CD14-positive monocyte (primary cell): ENCODE measurements around the gene FAM47E. TPM values are rescaled to one million over a fixed set of nuclear protein-coding genes. Genes with fewer than 3 reads are reported as not detected.

Experiments used
- DNase-seq, 3 donors: peaks; one replicate each; pipeline ENCODE4 v3.0.0-alpha.2; 2011 to 2022
- H2AFZ ChIP-seq: 2 replicates; pipeline ENCODE4 v1.6.0; 2012; ENCODE audit warnings: mild to moderate bottlenecking, low read depth, low read length, inconsistent platforms; ENCODE audit not compliant: insufficient read depth, poor library complexity, severe bottlenecking
- H3K27ac ChIP-seq, 2 donors: 1 replicate in 1 of 2; 2 replicates in 1 of 2; pipeline ENCODE4 v1.5.1; 2012 to 2013; ENCODE audit warnings: low read length in 2 of 2, control low read depth in 1 of 2, inconsistent platforms in 1 of 2, low read depth in 1 of 2, mild to moderate bottlenecking in 1 of 2
- H3K27me3 ChIP-seq, 2 donors: one replicate each; pipeline versions ENCODE4 v1.6.0 to v1.6.1; 2011 to 2013; ENCODE audit warnings: low read length in 2 of 2; ENCODE audit not compliant: control insufficient read depth in 2 of 2, insufficient read depth in 2 of 2
- H3K36me3 ChIP-seq, 2 donors: replicated peaks in 1 of 2; 1 replicate in 1 of 2; 2 replicates in 1 of 2; pipeline versions ENCODE4 v1.5.1 to v1.6.1; 2012 to 2013; ENCODE audit warnings: low read length in 2 of 2, control low read depth in 1 of 2, inconsistent platforms in 1 of 2, mild to moderate bottlenecking in 1 of 2; ENCODE audit not compliant: insufficient read depth in 2 of 2, control insufficient read depth in 1 of 2
- H3K4me1 ChIP-seq, 2 donors: 1 replicate in 1 of 2; 2 replicates in 1 of 2; pipeline versions ENCODE4 v1.5.1 to v1.6.1; 2012 to 2013; ENCODE audit warnings: low read length in 2 of 2, control low read depth in 1 of 2, inconsistent platforms in 1 of 2, mild to moderate bottlenecking in 1 of 2, moderate library complexity in 1 of 2; ENCODE audit not compliant: insufficient read depth in 2 of 2, control insufficient read depth in 1 of 2
- H3K4me2 ChIP-seq: replicated peaks from 2 replicates; pipeline ENCODE3; 2012; ENCODE audit warnings: low read length, moderate library complexity, mild to moderate bottlenecking; ENCODE audit not compliant: poor library complexity, severe bottlenecking; ENCODE audit errors: extremely low read depth
- H3K4me3 ChIP-seq, 3 experiments: fragments of 200-600 bp in 1 of 3; sonication (generic) in 1 of 3; replicated peaks in 1 of 3; 1 replicate in 2 of 3; 2 replicates in 1 of 3; pipeline ENCODE4 v1.5.1; 2011 to 2013; ENCODE audit warnings: low read length in 3 of 3, mild to moderate bottlenecking in 3 of 3, control low read depth in 2 of 3, low read depth in 2 of 3, inconsistent platforms in 1 of 3, moderate library complexity in 1 of 3
- H3K79me2 ChIP-seq: 2 replicates; pipeline ENCODE4 v1.6.0; 2012; ENCODE audit warnings: mild to moderate bottlenecking, control low read depth, inconsistent platforms, low read length, moderate library complexity; ENCODE audit not compliant: insufficient read depth
- H3K9ac ChIP-seq: 2 replicates; pipeline ENCODE4 v1.6.0; 2017; ENCODE audit warnings: low read length, mild to moderate bottlenecking; ENCODE audit not compliant: insufficient read depth, poor library complexity, severe bottlenecking
- H3K9me3 ChIP-seq, 2 donors: replicated peaks in 1 of 2; 1 replicate in 1 of 2; 2 replicates in 1 of 2; pipeline versions ENCODE4 v1.5.1 to v1.6.1; 2012 to 2013; ENCODE audit warnings: low read length in 2 of 2, control low read depth in 1 of 2; ENCODE audit not compliant: control insufficient read depth in 1 of 2, insufficient read depth in 1 of 2
- H4K20me1 ChIP-seq: 2 replicates; pipeline ENCODE4 v1.6.0; 2012; ENCODE audit warnings: mild to moderate bottlenecking, low read length, control low read depth, moderate library complexity; ENCODE audit not compliant: insufficient read depth
- H3K27ac Mint-ChIP-seq, 7 donors: one replicate each; pipeline ENCODE4 v1.8.0; 2020; ENCODE audit warnings: mild to moderate bottlenecking in 7 of 7, mixed read lengths in 7 of 7, moderate library complexity in 6 of 7, inconsistent platforms in 2 of 7
- H3K27me3 Mint-ChIP-seq, 3 donors: one replicate each; pipeline ENCODE4 v1.8.0; 2021 to 2022; ENCODE audit warnings: low read depth in 3 of 3, mild to moderate bottlenecking in 3 of 3, mixed read lengths in 3 of 3, moderate library complexity in 3 of 3, inconsistent platforms in 1 of 3
- H3K36me3 Mint-ChIP-seq, 2 donors: one replicate each; pipeline ENCODE4 v1.8.0; 2020; ENCODE audit warnings: mixed read lengths in 2 of 2, inconsistent platforms in 1 of 2, mild to moderate bottlenecking in 1 of 2
- H3K4me1 Mint-ChIP-seq: one replicate; pipeline ENCODE4 v1.8.0; 2020; ENCODE audit warnings: mild to moderate bottlenecking, mixed read lengths
- H3K4me3 Mint-ChIP-seq, 2 donors: one replicate each; pipeline ENCODE4 v1.8.0; 2020; ENCODE audit warnings: mild to moderate bottlenecking in 2 of 2, mixed read lengths in 2 of 2, moderate library complexity in 1 of 2
- H3K9me3 Mint-ChIP-seq, 7 donors: one replicate each; pipeline ENCODE4 v1.8.0; 2020 to 2022; ENCODE audit warnings: mixed read lengths in 7 of 7, mild to moderate bottlenecking in 6 of 7, moderate library complexity in 6 of 7, inconsistent platforms in 2 of 7
- WGBS: methylation state at CpG from one replicate; pipeline ENCODE4 v1.1.5; 2013; ENCODE audit warnings: missing lambda C conversion rate; ENCODE audit not compliant: insufficient coverage; 5-methylcytosine and 5-hydroxymethylcytosine counted together
- intact Hi-C, 2 donors: fragments of 100-400 bp; cut with micrococcal nuclease; formaldehyde crosslinking; loops; one replicate each; pipeline versions ENCODE4 v1.15.0 to v1.15.1; 2023
- polyA plus RNA-seq, 3 donors: library from polyadenylated mRNA; depleted of rRNA in 1 of 3; unstranded in 2 of 3; stranded (reverse) in 1 of 3; fragments of 300-500 nt in 2 of 3; fragments of >200 nt in 1 of 3; fragmentation: Illumina TruSeq in 2 of 3; gene quantifications; 1 replicate in 2 of 3; 2 replicates in 1 of 3; pipeline ENCODE4 v1.2.3, GENCODE V29; 2012 to 2021
- TF ChIP-seq, protein P1 (sequence below): fragments of 200-600 bp; IDR thresholded peaks from one replicate; pipeline ENCODE4 v1.8.0; 2022; ENCODE audit warnings: antibody characterized with exemption, mild to moderate bottlenecking

FAM47E gene
- polyA plus RNA-seq, 3 donors = 0.31 TPM; not detected in 2

- Histone ChIP-seq H3K9ac (no peak overlapping the region), H3K4me3 (no peak overlapping the region), H3K27ac (no peak overlapping the region), H3K9me3 (no peaks in the 10 kb centered on the region), H3K4me2 (no peak overlapping the region), H3K79me2 (no peaks in the 10 kb centered on the region), H3K36me3 (no peaks in the 10 kb centered on the region), H3K4me1 (peaks cover 0 to 10% of the 10 kb centered on the region in 2 donors), H3K27me3 (no peaks in the 10 kb centered on the region), H4K20me1 (no peaks in the 10 kb centered on the region), H2AFZ (no peak overlapping the region)
- H3K4me1 Mint-ChIP-seq = peaks cover 19% of the 10 kb centered on the region
- TF ChIP-seq, protein P1, sequence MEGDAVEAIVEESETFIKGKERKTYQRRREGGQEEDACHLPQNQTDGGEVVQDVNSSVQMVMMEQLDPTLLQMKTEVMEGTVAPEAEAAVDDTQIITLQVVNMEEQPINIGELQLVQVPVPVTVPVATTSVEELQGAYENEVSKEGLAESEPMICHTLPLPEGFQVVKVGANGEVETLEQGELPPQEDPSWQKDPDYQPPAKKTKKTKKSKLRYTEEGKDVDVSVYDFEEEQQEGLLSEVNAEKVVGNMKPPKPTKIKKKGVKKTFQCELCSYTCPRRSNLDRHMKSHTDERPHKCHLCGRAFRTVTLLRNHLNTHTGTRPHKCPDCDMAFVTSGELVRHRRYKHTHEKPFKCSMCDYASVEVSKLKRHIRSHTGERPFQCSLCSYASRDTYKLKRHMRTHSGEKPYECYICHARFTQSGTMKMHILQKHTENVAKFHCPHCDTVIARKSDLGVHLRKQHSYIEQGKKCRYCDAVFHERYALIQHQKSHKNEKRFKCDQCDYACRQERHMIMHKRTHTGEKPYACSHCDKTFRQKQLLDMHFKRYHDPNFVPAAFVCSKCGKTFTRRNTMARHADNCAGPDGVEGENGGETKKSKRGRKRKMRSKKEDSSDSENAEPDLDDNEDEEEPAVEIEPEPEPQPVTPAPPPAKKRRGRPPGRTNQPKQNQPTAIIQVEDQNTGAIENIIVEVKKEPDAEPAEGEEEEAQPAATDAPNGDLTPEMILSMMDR = no peak
- no peak overlapping the region for H3K27ac Mint-ChIP-seq
- no peaks in the 10 kb centered on the region for H3K27me3 Mint-ChIP-seq
- WGBS = no CpG with 5 or more reads among the region's 1 CpG
- H3K9me3 Mint-ChIP-seq = no peaks in the 10 kb centered on the region
- no peak for DNase-seq
- no peaks in the 10 kb centered on the region for H3K36me3 Mint-ChIP-seq
- no peak overlapping the region for H3K4me3 Mint-ChIP-seq
- intact Hi-C loops = no loop called here
These were observed 27.1 kb downstream of the FAM47E start for GRCh38 chr4:76278583-76278982.

DNA sequence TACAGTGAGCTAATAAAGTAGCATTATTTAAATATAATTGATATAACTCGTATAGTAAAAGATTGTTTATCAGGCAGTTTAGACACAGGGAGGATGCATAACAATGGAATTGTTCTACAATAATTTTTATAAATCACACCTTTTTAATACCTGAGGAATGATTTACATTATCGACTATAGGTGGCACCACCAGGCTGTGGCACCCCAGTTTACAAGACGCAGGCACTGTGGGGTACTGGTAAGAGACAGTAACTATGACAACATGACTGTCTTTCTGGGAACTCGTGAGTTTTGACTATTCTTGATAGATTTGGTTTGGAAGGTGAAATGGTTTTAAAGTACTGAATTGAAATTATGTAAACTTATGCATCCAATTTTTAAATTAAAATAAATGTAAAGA is 27.9 kb downstream of the FAM47E start:
- Histone ChIP-seq H3K27ac (no peak overlapping the region), H3K36me3 (no peaks in the 10 kb centered on the region), H3K27me3 (no peaks in the 10 kb centered on the region), H3K9ac (no peak overlapping the region), H3K79me2 (no peaks in the 10 kb centered on the region), H3K4me2 (no peak overlapping the region), H3K9me3 (no peaks in the 10 kb centered on the region), H4K20me1 (no peaks in the 10 kb centered on the region), H3K4me1 (peaks cover 0 to 10% of the 10 kb centered on the region in 2 donors), H2AFZ (no peak overlapping the region), H3K4me3 (no peak overlapping the region)
- peaks cover 19% of the 10 kb centered on the region for H3K4me1 Mint-ChIP-seq
- no peak for DNase-seq
- H3K4me3 Mint-ChIP-seq = no peak overlapping the region
- H3K9me3 Mint-ChIP-seq = no peaks in the 10 kb centered on the region
- TF ChIP-seq, protein P1 = no peak
- no peaks in the 10 kb centered on the region for H3K27me3 Mint-ChIP-seq
- no peaks in the 10 kb centered on the region for H3K36me3 Mint-ChIP-seq
- intact Hi-C loops = no loop called here
- WGBS = no CpG with 5 or more reads among the region's 4 CpGs
- no peak overlapping the region for H3K27ac Mint-ChIP-seq
